Lung microvascular endothelial cell (primary cell): ENCODE data around the gene RYR3. TPM values are rescaled to one million over a fixed set of nuclear protein-coding genes. Genes with fewer than 3 reads are reported as not detected.
A peak's percentile ranks its signal among the peaks of the same experiment; 100 is the strongest.
"Not testable (repeated sequence)": the region's sequence is repeated elsewhere in the genome, so short reads cannot be mapped to it uniquely, and the experiment has no call there.

Source experiments
- DNase-seq, 2 donors: peaks; one replicate each; pipeline versions ENCODE4 v3.0.0 to v3.0.0-alpha.2; 2010; ENCODE audit warnings: low read depth in 2 of 2
- total RNA-seq: library from RNA; depleted of rRNA; stranded (reverse); fragments of >200 nt; gene quantifications from 2 replicates; pipeline ENCODE4 v1.2.1, GENCODE V29; 2014

The RYR3 gene
- total RNA-seq, 1 donor from 2014 or later, result not detected

DNA sequence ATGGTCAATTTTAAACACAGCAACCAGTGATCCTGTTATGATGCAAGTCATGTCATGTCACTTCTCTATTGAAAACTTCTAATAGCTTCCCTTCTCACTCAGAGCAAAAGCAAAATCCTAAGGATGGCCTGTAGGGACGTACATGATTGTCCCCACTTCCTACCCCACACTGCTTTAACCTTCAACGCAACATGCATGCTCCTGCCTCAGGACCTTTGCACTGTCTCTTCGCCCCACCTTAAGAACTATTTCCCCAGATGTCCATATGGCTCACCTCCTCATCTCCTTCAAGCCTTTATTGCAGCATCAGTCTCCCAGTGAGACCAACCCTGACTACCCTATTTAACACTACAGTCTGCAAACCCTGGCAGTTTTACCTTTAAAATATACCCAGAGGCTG lies 443.5 kb downstream of the RYR3 start:
- no peak for DNase-seq

DNA sequence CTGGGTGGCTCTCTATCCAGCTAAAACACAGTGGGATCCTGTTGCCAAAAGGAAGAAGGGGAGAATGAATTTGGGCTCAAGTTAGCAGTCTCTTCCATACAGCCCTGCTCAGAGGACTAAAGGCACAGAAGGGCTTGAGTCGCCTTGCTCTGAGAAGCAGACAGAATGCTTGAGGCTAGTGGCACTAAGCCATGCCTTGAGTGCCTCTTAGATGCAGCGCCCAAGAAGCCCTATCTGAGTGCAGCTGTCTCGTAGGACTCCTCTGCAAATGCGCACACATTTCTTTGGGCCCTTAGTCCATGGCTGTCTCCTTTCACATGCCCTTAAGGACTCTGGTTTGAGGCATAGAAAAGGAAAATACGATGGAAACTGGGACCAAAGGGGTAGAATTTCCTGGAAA lies 446.2 kb downstream of the RYR3 start:
- no peak for DNase-seq

DNA sequence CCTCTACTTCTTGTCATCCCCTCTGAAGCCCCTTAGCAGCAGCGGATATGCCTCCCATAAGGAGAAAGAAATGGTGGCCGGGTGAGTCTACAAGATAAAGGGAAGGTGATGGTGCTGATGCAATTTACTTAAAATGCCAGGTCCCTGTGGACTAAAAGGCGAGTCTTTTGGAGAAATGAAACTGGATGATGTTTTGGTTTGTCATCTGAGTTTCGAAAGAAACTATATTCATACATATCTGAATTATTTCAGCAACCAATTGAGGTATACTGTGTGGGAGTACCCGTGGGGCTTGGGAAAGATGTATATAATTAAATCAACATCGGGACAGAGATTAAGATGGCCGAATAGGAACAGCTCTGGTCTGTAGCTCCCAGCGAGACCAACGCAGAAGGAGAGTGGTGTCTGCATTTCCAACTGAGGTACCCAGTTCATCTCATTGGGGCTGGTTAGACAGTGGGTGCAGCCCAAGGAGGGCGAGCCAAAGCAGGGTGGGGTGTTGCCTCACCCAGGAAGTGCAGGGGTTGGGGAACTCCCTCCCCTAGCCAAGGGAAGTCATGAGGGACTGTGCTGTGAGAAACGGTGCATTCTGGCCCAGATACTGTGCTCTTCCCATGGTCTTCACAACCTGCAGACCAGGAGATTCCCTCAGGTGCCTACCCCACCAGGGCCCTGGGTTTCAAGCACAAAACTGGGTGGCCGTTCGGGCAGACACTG lies 446.9 kb downstream of the RYR3 start:
- no peak for DNase-seq

DNA sequence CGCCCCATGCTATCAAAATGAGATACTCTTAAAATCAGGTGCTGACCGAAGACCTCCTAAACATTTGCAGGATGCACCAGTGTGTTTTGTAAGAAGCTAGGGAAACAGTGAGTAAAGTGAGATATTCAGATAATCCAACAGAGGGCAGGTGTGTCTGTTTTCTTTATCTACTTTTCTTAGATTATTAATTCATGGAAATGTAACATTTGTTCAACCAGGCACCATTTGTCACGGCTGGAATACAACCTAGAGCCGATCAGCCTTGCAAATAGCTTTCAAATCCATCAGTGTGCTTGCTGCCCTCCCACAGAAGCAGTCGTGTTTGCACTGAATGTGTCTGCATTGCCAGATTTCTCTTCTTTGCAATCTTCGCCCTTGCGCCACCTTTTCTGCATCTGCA lies 455.6 kb downstream of the RYR3 start:
- peak in 1 of 2 donors; percentile 17 for DNase-seq

DNA sequence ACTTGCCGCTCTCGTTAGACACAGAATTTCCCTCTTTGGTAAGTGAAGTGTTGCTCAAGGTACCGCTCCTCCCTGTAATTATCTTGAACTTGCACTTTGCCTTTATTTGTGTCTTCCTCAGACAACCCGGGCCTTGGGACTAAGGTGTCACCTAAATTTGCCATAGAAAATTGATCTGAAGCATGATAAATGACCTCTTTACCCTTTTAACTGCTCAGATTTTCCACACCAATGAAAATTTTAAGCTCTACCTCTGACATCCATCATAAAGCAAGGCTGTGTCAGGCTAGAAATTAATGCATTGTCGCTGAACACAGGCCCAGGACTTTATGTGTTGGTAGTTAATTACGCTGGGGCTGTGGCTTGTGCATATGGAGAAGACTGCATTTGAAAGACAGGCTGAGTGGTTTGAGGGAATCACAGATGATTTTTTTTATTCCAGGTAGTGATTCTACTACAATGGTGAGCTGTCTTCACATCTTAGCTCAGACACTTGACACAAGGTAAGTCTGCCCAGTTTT lies 458.0 kb downstream of the RYR3 start:
- no peak for DNase-seq

DNA sequence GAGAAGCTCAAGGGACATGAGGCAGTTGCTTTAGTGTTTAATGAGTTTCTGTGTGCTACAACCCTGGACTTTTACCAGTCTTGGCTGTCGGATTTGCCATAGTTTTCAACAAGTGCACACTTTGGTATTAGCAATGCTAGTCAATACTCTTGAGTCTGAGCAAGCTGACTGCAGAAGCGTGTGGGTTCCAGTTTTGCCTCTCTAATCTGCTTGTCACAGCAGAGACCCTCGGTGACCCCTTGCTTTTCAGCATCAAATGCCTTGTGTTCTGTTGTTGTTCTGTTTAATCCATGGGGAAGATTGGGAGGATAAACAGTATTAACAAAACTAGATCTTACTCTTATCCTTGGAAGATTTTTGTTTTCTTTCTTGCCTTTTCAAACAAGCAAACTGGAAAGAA lies 463.2 kb downstream of the RYR3 start:
- no peak for DNase-seq

DNA sequence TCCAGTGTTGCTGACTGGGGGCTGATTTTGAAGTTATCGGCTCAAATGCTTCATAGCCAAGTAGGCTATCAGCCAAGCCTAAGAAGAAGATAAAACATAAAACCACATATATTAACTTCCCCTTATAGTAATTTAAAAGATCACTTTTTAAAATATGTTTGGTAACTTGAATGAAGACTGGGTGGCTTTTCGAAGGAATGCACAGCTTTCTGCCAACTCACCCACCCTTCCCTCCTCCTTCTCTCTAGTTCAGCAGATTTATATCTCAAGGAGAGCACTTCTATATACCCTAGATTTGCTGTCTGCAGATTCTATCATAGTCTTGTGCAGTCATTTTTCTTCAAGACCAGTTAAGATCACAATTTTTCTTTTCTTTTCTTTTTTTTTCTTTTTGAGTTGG lies 468.1 kb downstream of the RYR3 start:
- no peak for DNase-seq

DNA sequence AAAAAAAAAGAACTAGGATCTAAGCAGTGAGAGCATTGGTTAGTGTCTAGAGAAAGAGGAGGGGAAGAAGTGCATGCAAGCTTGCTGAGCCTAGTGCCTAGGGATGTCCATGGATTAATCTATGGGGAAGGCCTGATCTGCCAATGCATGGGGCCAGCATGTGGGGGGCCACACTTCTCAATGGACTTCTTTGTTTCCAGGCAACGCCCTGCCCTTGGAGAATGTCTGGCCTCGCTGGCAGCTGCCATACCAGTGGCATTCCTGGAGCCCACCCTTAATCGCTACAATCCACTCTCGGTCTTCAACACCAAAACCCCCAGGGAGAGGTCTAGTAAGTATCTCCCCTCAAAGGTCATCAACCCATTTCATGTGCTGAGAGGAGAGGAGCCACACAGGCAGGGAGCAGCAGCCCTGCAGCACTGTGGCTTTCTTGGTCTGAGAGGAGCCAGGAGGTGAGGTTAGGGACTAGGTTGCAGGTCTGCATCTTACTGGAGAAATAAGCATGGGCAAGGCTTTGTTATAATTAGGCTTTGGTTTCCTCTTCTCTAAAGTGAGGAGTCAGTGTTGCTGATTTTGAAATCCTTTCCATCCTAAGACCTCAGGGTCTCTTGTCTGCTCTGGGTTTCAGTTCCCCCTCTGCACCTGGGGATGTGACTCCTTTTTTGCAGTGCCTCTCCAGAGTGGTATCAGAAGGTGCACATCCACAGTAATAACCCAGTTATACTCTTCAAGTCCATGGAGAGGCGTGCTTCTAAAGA lies 469.4 kb downstream of the RYR3 start:
- DNase-seq, result no peak

DNA sequence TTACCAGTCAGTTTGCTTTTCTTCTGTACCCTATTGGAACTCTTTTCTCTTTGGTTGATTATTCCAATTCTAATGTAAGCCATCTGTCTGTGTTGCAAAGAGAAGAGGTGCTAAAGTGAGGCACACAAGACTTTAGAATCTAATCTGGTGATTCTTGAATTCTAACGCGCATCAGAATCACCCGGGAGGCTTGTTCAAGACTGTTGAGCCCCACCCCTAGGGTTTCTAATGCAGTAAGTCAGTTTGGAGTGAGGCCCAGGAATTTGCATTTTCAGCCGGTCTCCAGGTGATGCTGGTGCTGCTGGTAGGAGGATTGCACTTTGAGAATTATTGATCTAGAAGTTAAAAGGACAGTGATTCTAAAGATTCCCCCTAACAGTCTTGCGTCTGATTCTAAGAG lies 472.2 kb downstream of the RYR3 start:
- no peak for DNase-seq

DNA sequence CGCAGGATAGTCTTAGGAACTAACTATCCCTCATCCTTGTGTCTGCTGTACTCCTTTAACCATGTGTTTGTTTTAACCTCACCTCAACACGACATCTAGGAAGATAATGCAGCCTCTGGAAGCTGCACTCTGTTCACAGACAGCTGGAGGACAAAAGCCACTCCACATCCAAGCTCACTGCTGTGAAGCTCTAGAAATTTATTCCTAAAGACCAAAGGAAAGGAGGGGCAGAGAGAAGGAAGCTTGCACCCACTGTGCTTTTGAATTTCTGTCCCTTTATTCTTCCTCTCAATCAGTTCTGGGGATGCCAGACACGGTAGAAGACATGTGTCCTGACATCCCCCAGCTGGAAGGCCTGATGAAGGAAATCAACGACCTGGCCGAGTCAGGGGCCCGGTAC lies 474.6 kb downstream of the RYR3 start:
- DNase-seq, result no peak

DNA sequence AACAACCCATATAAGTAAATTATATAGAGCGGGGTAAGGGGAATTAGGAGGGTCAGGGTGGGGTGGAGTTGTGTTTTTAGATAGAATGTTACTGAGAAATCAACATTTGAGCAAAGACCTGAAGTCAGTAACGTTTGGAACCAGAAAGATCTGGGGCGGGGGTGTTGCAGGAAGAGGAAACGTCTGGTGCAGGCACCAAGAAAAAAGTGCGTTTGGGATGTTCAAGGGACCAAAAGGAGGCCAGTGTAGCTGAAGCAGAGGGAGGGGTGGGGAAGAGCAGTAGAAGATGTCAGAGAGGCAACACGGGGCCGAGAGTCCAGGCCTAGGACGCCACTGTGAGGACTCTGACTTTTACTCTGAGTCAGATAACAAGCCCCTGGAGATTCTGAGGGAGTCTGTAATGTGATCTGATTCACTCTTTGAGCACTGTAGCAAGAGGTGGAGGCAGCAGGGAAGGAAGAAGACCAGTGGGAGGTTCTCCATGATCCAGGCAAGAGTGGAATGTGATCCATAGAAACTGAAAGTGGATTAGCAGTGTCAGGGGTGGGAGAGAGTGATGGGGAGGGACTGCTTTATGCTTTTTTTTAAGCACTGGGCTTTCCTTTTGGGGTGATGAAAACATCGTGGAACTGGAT lies 478.3 kb downstream of the RYR3 start:
- peak in 1 of 2 donors; percentile 11 for DNase-seq

DNA sequence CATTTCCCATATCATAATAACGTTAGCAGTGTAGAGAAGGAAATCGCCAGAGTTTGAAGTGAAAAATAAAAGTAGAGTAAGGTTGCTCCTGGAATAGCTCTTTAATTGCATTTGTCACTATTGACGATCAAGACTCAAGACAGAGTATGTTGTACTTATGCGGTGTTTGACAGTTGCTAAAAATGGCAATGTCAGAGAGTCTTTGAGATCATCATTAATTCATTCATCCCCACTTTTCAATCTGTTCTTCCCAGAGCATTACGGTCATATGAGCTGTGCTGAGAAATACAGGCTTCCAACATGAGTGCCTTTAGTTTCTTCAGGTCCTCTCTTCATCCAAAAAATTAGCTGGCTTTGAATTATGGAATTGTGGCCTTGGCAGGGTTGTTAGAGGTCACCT lies 483.7 kb downstream of the RYR3 start:
- DNase-seq, result no peak

DNA sequence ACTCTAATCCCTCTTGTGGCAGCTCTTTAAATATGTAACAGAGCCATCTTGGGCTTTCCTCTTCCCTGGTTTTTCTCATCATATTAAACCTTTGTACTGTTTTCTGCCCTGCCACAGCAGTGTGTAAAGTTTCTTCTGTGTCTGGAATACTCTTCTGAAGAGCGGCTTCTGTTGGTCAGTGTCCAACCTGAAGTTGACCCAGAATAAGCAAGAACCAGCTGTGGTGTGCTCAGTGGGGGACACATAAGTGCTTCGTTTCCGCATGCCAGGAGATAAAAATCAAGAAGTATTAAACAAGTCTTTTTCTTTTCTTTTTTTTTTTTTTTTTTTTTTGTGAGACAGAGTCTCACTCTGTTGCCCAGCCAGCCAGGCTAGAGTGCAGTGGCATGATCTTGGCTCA lies 484.3 kb downstream of the RYR3 start:
- no peak for DNase-seq

DNA sequence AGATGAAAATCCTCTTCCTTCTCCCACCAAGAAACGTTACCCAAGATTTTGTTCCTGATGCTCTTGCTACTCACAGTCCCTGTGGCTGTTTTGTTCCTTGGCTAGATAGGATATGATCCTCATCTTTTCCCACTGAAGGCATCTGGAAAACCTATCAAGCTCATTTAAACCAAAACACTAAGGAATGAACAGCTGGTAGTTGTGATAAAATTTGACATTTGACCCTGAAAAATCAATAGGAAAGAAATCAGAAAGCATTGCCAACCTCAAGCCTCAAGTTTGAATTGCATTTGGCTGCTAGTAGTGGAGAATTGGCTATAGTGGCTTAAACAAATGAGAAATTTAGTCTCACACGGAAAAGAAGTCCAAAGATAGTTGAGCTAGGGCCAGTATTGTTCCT lies 486.9 kb downstream of the RYR3 start:
- no peak for DNase-seq

DNA sequence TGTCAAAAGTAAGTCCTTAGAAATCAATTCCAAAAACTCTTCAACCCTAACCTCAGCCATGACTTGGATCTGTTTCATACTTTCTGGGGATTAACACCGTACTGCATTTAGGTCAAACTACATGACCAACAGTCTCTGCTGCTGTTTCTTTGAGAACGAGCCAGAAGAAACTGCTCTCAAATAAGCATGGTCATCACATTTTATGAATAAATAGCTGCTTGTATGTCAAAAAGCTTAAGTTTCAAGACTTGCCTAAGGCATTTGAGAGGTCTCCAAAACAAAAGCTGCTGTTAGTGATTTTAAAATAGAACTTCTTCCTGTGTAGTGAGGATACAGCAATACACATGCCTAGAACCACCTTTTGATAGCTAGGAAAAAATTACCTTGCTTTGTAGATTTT lies 491.2 kb downstream of the RYR3 start:
- DNase-seq, result no peak

DNA sequence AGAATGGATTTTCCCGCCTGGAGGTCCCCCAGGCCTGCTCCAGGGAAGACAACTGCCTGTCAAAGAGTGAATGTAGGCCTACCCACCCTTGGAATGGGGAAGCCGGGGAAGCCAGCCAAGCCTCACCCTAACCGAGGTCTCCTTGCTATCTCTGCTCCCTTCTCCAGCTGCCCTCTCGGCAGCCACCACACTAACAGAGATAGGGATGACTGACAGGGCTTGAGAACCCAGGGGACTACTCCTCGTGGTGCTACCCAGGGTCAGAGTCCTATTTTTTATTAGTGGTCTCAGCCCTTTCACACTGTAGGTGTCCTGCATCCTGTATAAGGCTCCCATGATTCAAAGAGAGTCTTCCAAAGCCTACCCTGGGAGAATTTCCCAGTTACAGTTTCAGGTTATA lies 496.9 kb downstream of the RYR3 start:
- DNase-seq, result no peak

DNA sequence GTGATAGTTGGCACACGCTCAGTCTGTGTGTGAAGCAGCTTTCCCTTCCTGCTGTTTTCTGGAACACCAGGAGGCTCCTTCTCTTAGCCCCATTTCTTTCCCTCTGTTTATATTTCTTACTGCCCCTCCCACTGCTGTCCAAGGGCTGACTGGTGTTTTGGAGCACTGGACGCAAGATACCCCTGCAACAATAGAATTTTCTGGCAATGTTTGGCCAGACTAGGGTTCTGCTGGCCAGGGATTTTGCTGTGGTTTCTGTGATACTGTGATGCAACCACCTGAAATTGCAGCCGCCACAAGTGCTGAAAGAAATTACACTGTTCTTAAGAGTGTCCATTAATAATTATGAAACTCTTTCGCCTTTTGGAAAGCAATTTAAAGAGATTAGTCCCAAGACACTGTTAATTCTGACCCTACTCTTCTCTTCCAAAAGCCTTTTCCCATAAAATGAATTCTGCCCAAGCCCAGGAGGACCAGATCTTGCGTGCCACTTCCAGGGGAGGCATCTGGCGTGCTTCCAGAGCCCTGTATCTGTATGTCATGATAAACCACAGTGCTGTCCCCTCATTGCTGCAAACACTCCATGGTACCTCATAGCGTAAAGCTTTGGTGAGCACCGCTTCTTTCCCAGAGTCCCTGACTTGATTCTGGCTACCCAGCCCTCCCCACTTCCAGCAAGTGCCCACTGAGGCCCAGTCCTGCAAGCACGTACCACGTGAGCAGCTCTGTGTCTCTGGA lies 498.1 kb downstream of the RYR3 start:
- DNase-seq, result no peak

DNA sequence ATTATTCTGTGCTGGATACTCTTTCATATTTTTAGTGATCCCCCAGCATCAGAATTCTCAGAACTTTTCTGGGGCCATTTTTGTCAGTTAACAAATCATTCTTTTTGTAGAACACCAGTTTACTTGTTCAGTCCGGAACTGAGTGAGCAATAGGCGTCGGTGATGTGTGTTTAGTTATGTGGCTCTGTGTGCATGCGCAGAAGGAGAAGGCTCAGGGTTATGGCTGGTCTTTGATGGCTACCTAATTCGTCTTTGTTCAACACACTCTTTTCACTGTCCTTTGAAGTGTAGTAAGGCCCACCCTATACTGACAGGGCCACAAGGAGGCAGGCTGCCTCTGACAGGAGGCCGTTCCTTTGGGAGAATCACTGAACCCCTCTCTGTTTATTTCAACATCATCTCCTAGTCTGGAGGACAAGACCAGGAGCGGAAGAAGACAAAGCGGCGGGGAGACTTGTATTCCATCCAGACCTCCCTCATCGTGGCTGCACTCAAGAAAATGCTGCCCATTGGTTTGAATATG lies 499.4 kb downstream of the RYR3 start:
- peak; percentile 12 to 15 for DNase-seq

DNA sequence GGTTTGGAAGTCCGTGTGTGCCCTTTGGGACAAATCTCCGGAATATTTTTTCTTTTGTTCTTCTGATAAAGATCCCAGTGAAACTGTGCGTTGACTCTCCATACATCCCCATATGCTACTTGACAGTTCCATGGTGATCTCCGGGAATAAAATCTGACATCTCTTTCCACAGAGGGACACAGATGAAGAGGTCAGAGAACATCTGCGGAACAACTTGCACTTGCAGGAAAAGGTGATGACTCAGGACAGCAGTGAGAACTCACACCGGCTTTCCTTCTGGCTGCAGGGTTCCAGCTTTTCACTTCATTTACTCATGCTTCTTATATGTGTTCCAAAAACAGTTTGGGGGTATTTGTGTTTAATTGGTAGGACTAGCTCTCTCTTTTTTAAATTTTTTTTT lies 500.0 kb downstream of the RYR3 start:
- DNase-seq, result peak; percentile 4 to 60

DNA sequence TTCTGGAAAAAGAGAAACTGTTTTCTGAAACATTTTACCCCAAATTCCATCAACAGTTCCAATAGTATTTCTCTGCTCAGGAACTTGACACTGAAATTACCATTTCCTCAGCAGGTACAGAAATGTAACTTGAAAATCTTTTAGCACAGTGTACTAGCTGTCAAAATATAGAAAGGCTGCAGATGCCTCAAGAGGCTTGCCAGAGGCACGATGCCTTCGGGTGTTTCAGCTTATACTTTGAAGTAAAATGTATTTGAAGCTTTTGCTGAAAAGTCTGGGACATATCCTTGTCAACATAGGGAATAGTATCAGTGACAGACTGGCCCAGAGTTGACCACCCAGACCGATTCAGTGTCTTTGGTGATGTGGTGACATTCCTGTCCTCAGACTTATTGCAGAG lies 503.1 kb downstream of the RYR3 start:
- DNase-seq, result no peak

DNA sequence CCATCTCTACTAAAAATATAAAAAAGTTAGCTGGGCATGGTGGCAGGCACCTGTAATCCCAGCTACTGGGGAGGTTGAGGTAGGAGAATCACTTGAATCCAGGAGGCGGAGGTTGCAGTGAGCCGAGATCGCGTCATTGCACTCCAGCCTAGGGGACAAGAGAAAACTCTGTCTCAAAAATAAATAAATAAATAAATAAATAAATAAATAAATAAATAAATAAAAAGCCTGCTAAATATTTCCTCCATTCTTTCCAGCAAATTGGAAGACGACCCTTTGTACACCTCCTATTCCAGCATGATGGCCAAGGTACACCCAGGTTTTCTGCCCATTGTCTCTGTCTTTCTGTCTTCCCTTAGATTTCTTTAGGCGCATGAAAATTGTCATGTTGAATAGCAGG lies 508.7 kb downstream of the RYR3 start:
- not testable (repeated sequence) for DNase-seq

DNA sequence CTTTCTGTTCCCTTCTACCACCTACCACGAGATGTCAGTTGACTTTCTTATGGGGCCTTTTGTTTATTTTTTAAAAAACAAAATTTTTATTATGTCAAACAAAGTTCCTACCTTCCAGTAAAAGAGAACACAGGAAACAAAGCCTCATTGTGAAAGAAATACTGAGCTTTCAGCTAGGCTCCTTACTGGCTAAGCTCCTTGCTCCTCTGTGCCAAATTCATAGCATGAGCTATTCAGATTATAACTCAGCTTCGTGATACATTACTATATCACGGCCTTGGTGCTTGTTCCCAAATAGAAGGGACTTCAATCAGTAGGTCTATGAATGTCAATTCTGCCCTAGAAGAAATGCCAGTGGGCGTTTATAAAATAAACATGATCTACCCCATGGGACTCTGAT lies 511.7 kb downstream of the RYR3 start:
- DNase-seq, result no peak
